ENCODE data around the gene PDE8B.

The PDE8B gene

GRCh38 chr5:77319117-77319804 lies 108.8 kb downstream of the PDE8B start:
- in situ Hi-C loops (cut with MboI; ENCODE audit: low sequenced_read_pairs, unreplicated experiment): no loop called here
- TF ChIP-seq, protein P1, sequence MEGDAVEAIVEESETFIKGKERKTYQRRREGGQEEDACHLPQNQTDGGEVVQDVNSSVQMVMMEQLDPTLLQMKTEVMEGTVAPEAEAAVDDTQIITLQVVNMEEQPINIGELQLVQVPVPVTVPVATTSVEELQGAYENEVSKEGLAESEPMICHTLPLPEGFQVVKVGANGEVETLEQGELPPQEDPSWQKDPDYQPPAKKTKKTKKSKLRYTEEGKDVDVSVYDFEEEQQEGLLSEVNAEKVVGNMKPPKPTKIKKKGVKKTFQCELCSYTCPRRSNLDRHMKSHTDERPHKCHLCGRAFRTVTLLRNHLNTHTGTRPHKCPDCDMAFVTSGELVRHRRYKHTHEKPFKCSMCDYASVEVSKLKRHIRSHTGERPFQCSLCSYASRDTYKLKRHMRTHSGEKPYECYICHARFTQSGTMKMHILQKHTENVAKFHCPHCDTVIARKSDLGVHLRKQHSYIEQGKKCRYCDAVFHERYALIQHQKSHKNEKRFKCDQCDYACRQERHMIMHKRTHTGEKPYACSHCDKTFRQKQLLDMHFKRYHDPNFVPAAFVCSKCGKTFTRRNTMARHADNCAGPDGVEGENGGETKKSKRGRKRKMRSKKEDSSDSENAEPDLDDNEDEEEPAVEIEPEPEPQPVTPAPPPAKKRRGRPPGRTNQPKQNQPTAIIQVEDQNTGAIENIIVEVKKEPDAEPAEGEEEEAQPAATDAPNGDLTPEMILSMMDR (IDR thresholded peaks at IDR 0.05; ENCODE audit: borderline replicate concordance, control extremely low read depth, extremely low read depth, insufficient read depth, missing control alignments): no peak
- no peak for DNase-seq (ENCODE audit: low spot score)

GRCh38 chr5:77321793-77322394 lies 111.4 kb downstream of the PDE8B start:
- TF ChIP-seq, protein P1 (IDR thresholded peaks at IDR 0.05; ENCODE audit: borderline replicate concordance, control extremely low read depth, extremely low read depth, insufficient read depth, missing control alignments): no peak
- no peak for DNase-seq (ENCODE audit: low spot score)

GRCh38 chr5:77322406-77322805 lies 111.9 kb downstream of the PDE8B start:
- TF ChIP-seq, protein P1 (IDR thresholded peaks at IDR 0.05; ENCODE audit: borderline replicate concordance, control extremely low read depth, extremely low read depth, insufficient read depth, missing control alignments): no peak
- in situ Hi-C loops (cut with MboI; ENCODE audit: low sequenced_read_pairs, unreplicated experiment): no loop called here
- DNase-seq (ENCODE audit: low spot score): no peak

More at GRCh38 chr5:77321793-77322394, 111.4 kb downstream of the PDE8B start:
- in situ Hi-C loops (cut with MboI; ENCODE audit: low sequenced_read_pairs, unreplicated experiment): no loop called here

DNA sequence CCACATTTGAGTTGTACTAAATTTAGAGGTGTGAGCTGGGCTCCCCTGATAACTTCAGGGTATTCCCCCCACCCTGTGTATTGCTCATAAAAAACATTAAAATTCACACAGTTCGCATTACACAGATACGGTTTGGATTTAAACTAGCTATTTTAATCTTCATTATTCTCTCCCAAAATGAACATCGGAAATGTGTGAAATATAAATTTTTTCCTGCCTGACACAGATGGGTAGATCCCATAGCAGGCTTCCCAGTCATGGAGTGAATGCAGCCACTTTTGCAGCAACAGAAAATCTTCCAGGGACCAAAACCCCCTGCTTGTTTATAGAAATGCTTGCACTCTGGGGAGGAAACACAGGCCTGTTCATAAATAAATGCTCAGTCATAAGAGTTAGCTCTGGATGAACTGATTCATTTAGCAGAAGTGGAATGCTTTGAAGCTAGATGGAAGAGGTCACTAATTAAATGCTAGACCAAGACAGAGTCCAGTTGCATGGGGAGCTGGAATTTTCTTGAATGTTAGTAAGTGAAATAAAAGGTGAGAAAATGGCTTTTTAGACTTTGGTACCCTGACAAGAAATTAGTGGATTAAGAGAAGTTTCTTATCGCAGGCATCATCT lies 115.6 kb downstream of the PDE8B start:
- no peak for DNase-seq (ENCODE audit: low spot score)
- TF ChIP-seq, protein P1 (IDR thresholded peaks at IDR 0.05; ENCODE audit: borderline replicate concordance, control extremely low read depth, extremely low read depth, insufficient read depth, missing control alignments): no peak
- in situ Hi-C loops (cut with MboI; ENCODE audit: low sequenced_read_pairs, unreplicated experiment): no loop called here

DNA sequence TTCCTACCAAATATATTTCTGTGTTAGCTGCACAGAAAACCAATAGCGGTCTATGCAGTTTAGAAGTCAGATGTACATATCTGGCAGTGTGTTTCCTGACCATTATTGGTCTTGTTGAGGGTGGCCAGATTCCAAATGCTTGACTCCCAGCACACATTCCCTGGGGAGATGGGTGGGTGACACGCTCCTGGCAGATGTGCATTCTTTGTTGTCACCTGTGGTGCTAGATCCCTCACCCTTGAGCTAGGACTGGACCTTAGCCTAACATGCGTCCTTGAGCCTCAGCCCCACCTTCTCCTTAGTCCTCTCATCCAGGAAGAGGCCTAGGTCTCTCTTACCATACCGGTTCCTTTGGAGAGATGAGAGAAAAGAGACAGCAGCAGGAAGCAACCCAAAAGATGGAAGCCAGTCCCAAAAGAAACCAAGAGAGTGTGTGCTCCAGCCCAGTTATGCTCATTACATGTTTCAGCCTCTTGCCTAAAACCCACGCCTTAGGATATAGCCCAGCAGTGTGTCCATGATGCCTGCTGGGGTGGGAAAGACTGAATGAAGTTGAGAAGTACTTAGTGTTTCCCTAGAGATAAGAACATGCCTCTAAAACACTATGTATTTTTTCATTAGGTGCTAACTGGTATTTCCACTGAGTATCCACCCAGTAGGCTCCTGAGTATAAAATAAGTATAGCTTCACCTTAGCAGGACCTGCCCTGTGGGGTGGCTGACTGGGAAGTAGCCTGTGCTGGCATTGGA lies 116.7 kb downstream of the PDE8B start:
- TF ChIP-seq, protein P1 (IDR thresholded peaks at IDR 0.05; ENCODE audit: borderline replicate concordance, control extremely low read depth, extremely low read depth, insufficient read depth, missing control alignments): no peak
- in situ Hi-C loops (cut with MboI; ENCODE audit: low sequenced_read_pairs, unreplicated experiment): no loop called here
- no peak for DNase-seq (ENCODE audit: low spot score)

GRCh38 chr5:77328930-77329647 lies 118.6 kb downstream of the PDE8B start:
- TF ChIP-seq, protein P1 (IDR thresholded peaks at IDR 0.05; ENCODE audit: borderline replicate concordance, control extremely low read depth, extremely low read depth, insufficient read depth, missing control alignments): no peak
- in situ Hi-C loops (cut with MboI; ENCODE audit: low sequenced_read_pairs, unreplicated experiment): no loop called here
- no peak for DNase-seq (ENCODE audit: low spot score)
